ENCODE results near the gene MMAA. TPM values are rescaled to one million over a fixed set of nuclear protein-coding genes. Genes with fewer than 3 reads are reported as not detected.
"Not testable (repeated sequence)": the region's sequence is repeated elsewhere in the genome, so short reads cannot be mapped to it uniquely, and the experiment has no call there.

The MMAA gene
- total and polyA plus RNA-seq, 3 donors from 2014 or later, result 7.9 to 16.1 (median 9.8) TPM

DNA sequence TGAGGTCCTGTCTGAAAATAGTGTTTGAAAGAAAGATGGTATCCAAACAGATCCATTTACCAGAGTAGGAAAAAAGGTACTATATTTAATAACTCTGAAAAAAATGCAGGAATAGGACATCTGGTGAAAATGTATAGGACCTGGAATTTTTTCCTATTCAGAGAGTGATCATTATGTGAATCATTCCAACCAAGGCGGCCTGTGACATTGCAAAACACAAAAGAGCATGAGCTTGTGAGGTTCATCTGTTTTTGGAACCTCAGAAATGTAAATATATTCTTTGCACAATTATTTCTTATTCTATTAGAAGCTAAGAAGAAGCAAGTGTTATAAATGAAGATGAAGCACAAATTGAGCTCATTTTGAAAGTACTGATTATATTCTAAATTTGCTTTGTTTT lies 62.8 kb downstream of the MMAA start:
- TF ChIP-seq POLR2A (IDR thresholded peaks at IDR 0.05) (no peak), CTCF (IDR thresholded peaks at IDR 0.05) (no peak)
- Histone ChIP-seq H3K9me3 (no peaks in the 10 kb centered on the region), H3K27me3 (no peaks in the 10 kb centered on the region), H3K4me1 (no peaks in the 10 kb centered on the region), H3K4me3 (no peak overlapping the region), H3K27ac (no peak overlapping the region), H3K36me3 (ENCODE audit: low read depth, missing control alignments) (no peaks in the 10 kb centered on the region)
- intact Hi-C loops (cut with DNase I; ENCODE audit: low total_unique reads), result no loop called here
- WGBS, 2 donors, result 89 to 93% methylated on average over 1 of the region's 1 CpG
- DNase-seq, result no peak

GRCh38 chr4:145686991-145687390 lies 67.8 kb downstream of the MMAA start:
- no peak overlapping the region for H3K4me3 ChIP-seq
- no peaks in the 10 kb centered on the region for H3K4me1 ChIP-seq
- H3K27me3 ChIP-seq, result no peaks in the 10 kb centered on the region
- H3K36me3 ChIP-seq (ENCODE audit: low read depth, missing control alignments), result no peaks in the 10 kb centered on the region
- 45 to 75% methylated on average over 2 of the region's 2 CpGs for WGBS, 2 donors
- TF ChIP-seq POLR2A (IDR thresholded peaks at IDR 0.05), result no peak
- TF ChIP-seq CTCF (IDR thresholded peaks at IDR 0.05), result no peak
- DNase-seq, result no peak
- intact Hi-C loops (cut with DNase I; ENCODE audit: low total_unique reads), result no loop called here
- no peaks in the 10 kb centered on the region for H3K9me3 ChIP-seq
- no peak overlapping the region for H3K27ac ChIP-seq

- Histone ChIP-seq H3K36me3 (ENCODE audit: low read depth, missing control alignments) (no peaks in the 10 kb centered on the region), H3K9me3 (no peaks in the 10 kb centered on the region), H3K4me3 (no peak overlapping the region), H3K4me1 (no peaks in the 10 kb centered on the region), H3K27ac (no peak overlapping the region), H3K27me3 (no peaks in the 10 kb centered on the region)
- DNase-seq, result no peak
- TF ChIP-seq CTCF (IDR thresholded peaks at IDR 0.05), result no peak
- no peak for TF ChIP-seq POLR2A (IDR thresholded peaks at IDR 0.05)
- intact Hi-C loops (cut with DNase I; ENCODE audit: low total_unique reads), result no loop called here
- WGBS, 2 donors, result 93 to 94% methylated on average over 3 of the region's 3 CpGs
Measured at GRCh38 chr4:145690610-145691009, 71.4 kb downstream of the MMAA start.

GRCh38 chr4:145691416-145691815 lies 72.2 kb downstream of the MMAA start:
- WGBS, 2 donors, result 81 to 86% methylated on average over 2 of the region's 2 CpGs
- H3K27me3 ChIP-seq; H3K4me1 ChIP-seq; H3K36me3 ChIP-seq (ENCODE audit: low read depth, missing control alignments); H3K9me3 ChIP-seq; intact Hi-C loops (cut with DNase I; ENCODE audit: low total_unique reads); DNase-seq; H3K4me3 ChIP-seq; H3K27ac ChIP-seq: not testable (repeated sequence)

GRCh38 chr4:145694929-145695328 lies 75.7 kb downstream of the MMAA start:
- no peaks in the 10 kb centered on the region for H3K27me3 ChIP-seq
- H3K4me3 ChIP-seq, result no peak overlapping the region
- H3K36me3 ChIP-seq (ENCODE audit: low read depth, missing control alignments), result no peaks in the 10 kb centered on the region
- TF ChIP-seq POLR2A (IDR thresholded peaks at IDR 0.05), result no peak
- TF ChIP-seq CTCF (IDR thresholded peaks at IDR 0.05), result no peak
- no peaks in the 10 kb centered on the region for H3K9me3 ChIP-seq
- WGBS, 2 donors, result 20 to 40% methylated on average over 2 of the region's 2 CpGs
- intact Hi-C loops (cut with DNase I; ENCODE audit: low total_unique reads), result no loop called here
- no peaks in the 10 kb centered on the region for H3K4me1 ChIP-seq
- DNase-seq, result no peak
- no peak overlapping the region for H3K27ac ChIP-seq

All from testis (tissue), 3 donors.